GM18858 (cell line): Measurements from ENCODE around the gene CCDC6.
A peak's percentile ranks its signal among the peaks of the same experiment; 100 is the strongest.

ENCODE experiments used
- ATAC-seq: cut with Tn5 transposase; IDR thresholded peaks from one replicate; pipeline ENCODE4 v1.9.1; 2021; ENCODE audit not compliant: unreplicated experiment

The CCDC6 gene

GRCh38 chr10:59856104-59856503 lies 50.3 kb downstream of the CCDC6 start:
- no peak for ATAC-seq

DNA sequence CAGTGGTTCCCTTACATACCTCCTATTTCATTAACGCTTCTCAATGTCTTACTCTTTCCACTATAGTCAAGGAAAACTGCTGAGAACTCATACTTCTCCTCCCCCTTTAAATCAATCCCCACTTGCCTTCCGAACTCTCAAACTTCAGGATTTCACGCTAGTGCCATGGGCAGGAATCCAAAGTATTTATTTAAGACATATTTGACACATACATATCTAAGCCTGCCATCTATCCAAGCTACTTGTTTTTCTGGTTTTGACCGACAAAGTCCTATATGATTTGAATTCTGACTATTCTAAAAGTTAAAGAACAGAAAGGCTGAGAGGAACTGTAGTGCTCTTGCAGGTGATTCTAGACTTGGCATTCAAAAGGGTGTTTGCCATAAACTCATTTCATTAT lies 51.8 kb downstream of the CCDC6 start:
- no peak for ATAC-seq

- peak; percentile 57 for ATAC-seq
Measured at GRCh38 chr10:59852670-59853069, 53.7 kb downstream of the CCDC6 start.

DNA sequence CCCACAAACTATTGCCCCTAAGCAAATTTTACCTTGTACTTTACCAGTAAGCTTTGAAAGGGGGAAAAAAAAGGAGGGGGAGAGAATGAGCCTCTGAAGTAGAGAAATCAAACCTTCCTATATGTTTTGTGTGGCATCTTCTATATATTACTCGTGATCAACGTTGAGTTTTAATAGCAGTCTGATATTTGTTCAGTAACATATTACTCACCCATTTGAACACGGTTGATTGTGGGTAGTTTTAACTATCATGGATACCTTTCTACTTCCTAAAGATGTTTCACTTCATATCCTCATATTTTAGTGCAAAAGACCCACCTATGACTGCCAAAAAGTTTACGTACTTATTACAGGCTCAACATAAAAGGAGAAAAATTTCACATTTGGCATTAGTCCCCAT lies 54.5 kb downstream of the CCDC6 start:
- no peak for ATAC-seq

- no peak for ATAC-seq
Measured at GRCh38 chr10:59847888-59848287, 58.5 kb downstream of the CCDC6 start.

GRCh38 chr10:59847326-59847725 lies 59.0 kb downstream of the CCDC6 start:
- no peak for ATAC-seq

DNA sequence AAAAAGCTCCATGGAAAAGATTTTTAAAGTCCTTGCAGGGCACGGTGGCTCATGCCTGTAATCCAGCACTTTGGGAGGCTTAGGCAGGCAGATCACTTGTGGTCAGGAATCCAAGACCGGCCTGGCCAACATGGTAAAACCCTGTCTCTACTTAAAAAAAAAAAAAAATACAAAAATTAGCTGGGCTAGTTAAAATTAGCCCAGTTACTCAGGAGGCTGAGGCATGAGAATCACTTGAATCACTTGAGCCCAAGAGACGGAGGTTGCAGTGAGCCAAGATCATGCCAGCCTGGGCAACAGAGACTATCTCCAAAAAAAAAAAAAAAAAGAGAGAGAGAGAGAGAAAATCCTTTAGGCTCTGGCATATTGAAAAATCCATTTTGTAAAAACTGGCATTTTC lies 61.9 kb downstream of the CCDC6 start:
- ATAC-seq, result no peak

GRCh38 chr10:59843748-59844147 lies 62.6 kb downstream of the CCDC6 start:
- no peak for ATAC-seq

- ATAC-seq, result no peak
Measured at GRCh38 chr10:59839576-59839975, 66.8 kb downstream of the CCDC6 start.

GRCh38 chr10:59838085-59838789 lies 68.1 kb downstream of the CCDC6 start:
- ATAC-seq, result no peak

GRCh38 chr10:59833810-59834209 lies 72.5 kb downstream of the CCDC6 start:
- ATAC-seq, result no peak

- no peak for ATAC-seq
Measured at GRCh38 chr10:59832506-59832905, 73.8 kb downstream of the CCDC6 start.

DNA sequence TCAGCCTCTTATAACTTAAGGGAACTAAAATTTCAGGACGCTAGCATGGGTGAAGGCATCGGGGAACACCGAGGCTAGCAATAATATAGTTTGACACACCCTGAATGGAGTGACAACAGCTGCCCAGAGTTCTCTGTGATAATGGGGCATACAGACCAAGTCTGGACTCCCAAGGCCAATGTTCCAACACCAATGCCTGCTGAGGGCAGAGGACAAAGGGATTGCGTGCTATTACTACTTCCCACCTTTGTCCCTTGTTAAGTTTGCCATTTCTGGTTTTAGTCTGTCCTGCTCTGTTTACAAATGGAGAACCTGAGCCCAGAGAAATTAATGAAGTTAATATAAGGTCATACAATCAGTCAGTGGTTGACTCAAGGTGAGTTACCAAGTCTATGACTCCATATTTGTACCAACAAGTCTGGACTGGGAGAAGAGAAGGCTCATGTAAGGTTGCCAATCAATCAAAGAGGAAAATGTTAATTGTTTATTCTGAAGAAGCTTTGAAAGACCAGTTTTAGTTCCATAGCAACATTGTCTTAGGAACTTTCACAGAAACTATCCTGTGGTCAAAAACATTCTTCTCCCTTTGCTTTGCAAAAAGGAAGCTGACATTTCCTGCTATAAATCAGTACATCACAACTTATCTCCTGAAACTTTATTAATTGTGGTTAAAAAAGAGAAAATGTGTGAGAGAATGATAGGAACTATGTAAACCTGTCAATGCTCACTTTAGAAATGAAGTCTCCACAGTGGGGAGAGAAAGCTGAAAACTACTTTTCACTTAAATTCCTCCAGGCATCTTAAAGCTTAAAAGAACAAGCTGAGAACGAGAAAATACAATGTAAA lies 74.5 kb downstream of the CCDC6 start:
- no peak for ATAC-seq

DNA sequence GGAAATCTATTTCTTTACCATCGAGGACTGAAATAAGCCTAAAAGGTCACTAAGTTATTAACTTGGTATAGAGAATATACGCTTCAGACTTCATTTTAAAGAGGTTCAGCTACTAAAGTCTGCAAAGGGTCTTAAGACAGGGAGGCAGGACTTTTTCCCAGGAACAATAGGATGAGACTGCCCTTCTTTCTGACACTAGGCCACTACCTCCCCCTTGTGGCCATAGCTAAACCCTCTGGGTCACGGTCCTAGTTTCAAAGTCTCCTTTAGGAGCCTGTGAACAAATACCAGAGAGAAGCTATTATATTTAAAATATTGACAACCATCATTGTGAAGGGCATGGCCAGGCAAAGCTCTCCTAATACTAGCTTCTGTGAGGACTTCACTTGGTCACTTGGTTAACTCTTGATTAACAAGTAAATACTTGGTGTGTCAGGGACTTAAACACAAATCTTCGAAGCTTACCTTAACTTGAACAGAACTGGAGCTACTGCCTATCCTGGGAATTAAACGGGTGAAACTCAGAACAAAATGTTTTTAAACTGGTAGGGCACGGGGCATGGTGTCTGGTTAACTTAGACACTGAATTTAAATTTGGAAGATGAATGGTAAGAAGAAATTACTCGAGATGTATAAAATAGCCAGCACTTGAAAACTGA lies 75.6 kb downstream of the CCDC6 start:
- ATAC-seq, result no peak

DNA sequence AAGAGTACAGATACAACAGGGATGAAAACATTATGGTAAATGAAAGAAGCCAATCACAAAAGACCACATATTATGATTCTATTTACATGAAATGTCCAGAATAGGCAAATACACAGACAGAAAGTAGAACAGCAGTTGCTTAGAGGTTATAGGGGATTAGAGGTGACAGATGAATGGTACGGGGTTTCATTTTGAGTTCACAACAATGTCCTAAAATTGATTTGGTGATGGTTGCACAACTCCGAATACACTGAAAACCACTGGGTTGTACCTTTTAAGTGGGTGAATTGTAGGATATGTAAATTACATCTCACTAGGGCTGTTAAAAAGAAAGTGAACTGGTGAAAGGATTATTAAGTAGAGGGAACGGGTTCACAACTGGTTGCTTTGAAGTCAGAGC lies 76.8 kb downstream of the CCDC6 start:
- peak; percentile 90 for ATAC-seq

GRCh38 chr10:59829024-59829423 lies 77.3 kb downstream of the CCDC6 start:
- ATAC-seq, result no peak

DNA sequence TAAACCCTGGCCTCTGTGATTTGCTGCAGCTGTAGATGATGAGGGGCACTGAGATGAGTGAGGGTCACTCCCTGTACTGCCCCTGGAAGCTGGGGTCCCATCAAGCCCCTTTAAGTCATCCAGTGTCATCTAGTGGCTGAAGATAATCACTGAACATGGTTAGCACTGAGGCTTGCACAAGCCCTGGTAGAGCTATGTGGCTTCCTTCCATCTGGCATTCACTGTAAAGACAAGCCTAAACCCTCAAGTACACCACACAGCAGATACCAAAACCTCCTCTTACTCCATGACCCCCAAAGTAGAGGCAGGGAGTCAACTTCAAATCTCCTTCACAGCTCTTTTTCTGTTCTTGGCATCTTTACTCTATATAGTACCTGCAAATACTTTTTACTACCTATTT lies 80.4 kb downstream of the CCDC6 start:
- no peak for ATAC-seq

DNA sequence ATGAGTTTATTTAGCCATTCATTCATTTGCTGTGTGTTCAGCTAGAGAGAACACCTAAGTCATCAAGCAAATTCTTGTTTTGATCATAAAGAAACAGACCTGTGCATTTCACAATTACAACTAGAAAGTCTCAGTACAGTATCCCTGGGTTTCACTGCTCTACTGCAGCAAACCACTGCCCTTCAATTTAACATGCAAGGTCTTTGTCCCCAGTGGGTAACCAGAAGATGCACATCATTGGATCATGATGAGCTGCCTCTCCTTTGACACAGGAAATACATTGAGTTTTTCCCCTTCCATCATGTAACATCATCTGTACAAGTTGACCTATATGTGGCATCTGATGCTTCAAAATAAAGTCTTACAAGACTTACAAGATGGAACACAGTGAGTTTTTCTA lies 82.6 kb downstream of the CCDC6 start:
- no peak for ATAC-seq

DNA sequence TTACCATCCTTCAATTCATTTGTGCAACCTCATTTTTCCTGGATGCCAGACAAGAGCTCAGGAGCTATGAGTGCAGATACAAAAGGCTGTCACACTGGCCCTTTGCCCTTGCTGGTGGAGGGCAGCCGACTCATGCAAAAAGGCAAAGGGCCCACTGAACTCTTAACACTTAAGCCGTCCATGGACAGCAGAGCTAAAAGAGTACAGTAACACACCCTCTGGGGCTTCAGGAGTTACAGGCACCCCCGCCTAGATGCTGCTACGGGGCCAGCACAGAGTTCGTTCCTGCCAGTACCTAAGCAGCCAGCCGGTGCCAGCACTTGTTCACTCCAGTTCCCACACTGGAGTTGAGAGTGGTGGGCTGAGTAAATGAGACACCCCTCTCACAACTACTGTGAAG lies 83.2 kb downstream of the CCDC6 start:
- no peak for ATAC-seq

GRCh38 chr10:59820471-59820870 lies 85.9 kb downstream of the CCDC6 start:
- no peak for ATAC-seq

DNA sequence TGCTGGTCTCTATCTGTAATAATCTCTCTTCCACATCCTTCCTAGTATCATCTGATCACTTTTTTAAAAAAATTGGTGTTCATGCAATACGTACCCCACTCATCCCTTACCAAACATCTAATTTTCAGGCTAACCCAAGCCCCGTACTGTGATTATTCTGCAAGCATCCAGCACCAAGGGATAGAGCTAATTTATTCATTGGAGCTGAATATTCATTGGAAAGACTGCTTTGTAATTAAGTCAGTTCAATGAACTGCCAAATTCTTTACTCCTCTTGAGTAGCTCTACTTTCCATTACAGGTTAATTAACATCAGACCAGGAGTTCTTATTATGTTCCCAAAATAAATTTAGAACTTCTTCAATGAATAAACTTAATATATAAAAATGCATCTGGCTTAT lies 86.7 kb downstream of the CCDC6 start:
- ATAC-seq, result no peak

DNA sequence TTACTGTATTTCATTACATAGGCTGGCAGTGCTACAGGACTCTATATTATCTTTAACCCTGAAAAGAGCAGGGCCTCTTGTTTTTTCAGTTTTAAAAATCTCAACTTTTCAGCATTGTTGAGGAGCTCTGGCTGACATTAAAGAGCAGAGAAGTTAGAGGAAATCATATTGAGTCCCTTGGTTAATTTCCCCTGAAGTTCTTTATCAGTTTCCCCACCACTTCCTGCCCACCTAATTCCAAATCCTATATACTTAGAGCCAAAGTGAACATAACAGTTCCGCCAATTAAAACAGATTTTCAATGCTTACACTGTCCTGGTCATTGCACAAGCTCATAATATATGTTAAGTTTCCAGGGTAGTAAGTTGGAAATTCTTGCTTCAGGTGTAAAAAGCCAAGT lies 87.1 kb downstream of the CCDC6 start:
- no peak for ATAC-seq
